GM18505 (cell line): ENCODE results near the gene ABT1.

ENCODE experiments used
- ATAC-seq: cut with Tn5 transposase; IDR thresholded peaks from one replicate; pipeline ENCODE4 v1.9.1; 2021; ENCODE audit not compliant: unreplicated experiment
- POLR2A ChIP-seq: IDR thresholded peaks from 4 replicates; pipeline ENCODE4 v1.6.1; 2011; ENCODE audit warnings: borderline replicate concordance; ENCODE audit not compliant: insufficient read depth, insufficient read length; ENCODE audit errors: extremely low read depth

The ABT1 gene

DNA sequence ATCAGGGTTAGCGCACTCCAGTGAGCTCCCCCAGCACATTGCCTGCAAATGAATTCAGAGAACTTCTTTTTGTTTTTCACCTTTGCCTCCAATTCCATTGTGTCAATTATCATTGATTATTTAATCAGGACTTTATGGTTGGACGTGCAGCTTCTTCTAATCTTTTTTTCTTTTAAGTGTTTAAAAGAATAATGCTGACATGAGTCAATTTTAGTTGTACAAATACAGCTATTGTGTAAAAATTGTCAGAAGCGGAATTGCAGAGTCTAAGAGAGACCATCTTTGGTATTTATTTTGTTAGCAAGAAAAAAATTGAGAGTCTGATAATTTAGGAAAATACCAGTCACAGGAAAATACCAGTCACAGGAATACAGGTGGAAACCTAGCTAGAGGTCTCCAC is 5.5 kb downstream of the ABT1 start:
- ATAC-seq: no peak
- no peak for TF ChIP-seq POLR2A

DNA sequence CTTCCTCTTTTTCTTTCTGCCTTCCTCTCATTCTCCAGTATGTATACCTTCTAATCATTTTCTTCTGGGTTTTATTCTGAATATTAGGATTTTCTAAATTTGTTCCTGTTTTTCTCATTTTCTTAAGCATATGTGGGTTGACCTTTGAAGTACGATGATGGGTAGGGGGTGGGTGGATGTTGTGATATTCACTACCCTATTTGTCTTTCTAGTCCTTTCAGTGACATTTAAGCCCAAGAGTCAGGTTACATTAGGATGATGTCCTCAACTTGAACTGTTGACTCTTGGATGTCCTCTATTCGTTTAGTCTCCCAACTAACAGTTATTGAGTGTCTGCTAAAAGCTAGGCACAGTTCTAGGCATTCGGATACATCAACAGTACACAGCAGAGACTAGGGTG is 7.3 kb downstream of the ABT1 start:
- ATAC-seq: no peak

DNA sequence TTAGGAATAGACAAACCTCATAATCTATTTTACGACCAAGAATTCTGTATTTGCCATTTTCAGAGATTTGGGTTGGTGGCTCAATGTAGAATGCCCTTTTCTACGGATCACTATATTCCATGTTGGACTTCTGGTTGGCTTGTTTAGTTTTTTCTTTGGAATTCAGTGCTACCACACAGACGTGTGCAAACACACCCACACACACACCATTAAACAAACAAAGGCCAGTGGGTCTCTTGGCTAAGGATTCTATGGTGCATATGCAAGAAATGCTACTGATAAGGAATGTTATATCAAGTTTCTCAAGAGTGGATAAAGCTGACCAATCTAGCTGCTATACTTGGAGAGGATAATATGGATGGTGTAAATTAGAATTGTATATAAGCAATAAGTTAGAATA is 8.0 kb downstream of the ABT1 start:
- ATAC-seq: no peak
- TF ChIP-seq POLR2A: no peak

More for the DNA sequence above, 7.3 kb downstream of the ABT1 start:
- TF ChIP-seq POLR2A: no peak

DNA sequence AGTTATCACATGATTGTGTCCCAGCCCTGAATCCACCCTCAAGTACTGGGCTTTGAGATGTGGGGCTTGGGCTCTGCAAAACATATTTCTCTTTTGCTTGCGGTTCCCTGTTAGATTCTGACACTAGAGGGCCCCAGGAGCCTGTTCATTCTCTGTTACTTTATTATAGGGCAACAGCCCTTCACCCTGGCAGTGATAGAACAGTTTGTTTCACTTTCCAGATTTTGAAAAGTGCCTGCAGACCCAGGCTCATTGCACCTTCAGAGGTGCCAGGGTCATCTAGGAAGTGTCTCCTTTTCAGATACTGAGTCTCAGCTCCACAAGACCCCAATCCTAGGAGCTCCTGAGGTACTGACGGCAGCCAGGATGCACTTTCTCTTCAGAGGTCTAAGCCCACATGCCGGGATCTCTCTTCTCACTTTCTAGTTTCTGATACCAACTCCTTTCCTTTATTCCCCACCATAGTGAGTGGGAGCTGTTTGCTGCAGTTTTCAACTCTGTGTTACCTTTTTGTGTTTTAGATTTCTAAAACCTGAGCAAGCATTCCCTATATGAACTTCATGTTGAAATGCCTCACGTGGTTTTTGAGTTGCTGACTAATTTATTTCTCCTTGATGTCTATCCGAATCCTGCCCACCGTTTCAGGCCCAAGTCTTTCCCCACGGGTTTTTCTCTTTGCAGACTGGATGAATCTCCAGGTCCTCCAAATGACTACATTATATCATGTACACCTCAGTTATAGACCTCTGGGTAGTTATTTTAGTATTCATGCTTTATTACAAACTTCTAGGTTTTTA is 10.9 kb downstream of the ABT1 start:
- peak; percentile 48 for ATAC-seq
- TF ChIP-seq POLR2A: no peak

DNA sequence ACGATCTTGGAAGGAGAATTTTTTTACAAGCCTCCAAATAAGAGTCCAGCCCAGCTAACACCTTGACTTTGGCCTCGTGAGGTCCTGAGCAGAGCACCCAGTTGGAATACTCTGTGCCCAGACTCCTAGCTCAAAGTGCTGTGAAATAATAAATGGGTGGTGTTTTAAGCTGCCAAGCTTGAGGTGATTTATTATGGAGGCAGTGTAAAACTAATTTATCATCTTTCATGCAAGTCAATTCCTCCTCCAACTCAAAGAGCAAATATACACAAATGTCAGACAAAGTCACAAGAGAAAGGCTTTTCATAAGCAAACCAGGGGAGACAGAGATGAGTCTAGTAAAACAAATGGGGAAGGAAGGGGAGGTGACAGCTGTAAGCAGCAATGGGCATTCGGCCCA is 12.7 kb downstream of the ABT1 start:
- ATAC-seq: no peak
- no peak for TF ChIP-seq POLR2A

DNA sequence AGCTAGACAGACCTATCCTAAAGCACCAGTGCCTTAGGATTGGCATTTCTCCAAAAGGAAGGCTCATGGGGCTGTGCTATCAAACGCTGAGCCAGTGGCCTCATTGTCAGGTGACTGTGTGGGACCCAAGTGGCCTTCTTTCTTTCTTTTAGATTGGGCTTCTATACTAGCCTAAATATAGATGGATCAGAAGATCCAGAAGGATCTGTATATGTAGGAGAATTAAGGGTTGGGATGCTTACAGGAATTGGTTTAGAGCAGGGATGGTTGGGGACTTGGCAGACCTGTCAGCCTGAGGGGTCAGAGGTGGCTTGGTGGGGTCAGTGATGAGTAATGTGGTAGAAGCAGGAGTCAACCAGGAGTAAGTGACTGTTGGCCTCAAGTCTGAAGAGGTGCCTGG is 14.8 kb downstream of the ABT1 start:
- ATAC-seq: no peak
- TF ChIP-seq POLR2A: no peak

DNA sequence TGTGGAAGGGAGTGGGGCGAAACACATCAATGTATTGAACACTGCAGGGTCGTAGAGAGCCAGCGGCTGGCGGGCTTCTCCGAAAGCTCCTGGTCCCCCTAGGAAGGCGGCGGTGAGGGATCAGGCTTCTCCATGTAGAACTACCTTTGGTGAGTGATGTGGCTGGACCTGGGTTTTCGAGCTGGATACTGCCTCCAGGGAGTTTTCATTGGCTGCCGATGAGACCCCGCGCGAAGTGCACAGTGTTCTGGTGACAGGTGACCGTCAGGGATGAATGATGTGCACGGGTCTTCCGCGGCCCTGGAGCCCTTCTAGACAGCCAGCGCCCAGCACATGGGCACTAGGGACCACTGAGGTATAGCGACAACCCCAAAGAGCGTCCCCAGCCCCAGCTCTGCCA is 16.4 kb downstream of the ABT1 start:
- ATAC-seq: no peak
- TF ChIP-seq POLR2A: no peak

DNA sequence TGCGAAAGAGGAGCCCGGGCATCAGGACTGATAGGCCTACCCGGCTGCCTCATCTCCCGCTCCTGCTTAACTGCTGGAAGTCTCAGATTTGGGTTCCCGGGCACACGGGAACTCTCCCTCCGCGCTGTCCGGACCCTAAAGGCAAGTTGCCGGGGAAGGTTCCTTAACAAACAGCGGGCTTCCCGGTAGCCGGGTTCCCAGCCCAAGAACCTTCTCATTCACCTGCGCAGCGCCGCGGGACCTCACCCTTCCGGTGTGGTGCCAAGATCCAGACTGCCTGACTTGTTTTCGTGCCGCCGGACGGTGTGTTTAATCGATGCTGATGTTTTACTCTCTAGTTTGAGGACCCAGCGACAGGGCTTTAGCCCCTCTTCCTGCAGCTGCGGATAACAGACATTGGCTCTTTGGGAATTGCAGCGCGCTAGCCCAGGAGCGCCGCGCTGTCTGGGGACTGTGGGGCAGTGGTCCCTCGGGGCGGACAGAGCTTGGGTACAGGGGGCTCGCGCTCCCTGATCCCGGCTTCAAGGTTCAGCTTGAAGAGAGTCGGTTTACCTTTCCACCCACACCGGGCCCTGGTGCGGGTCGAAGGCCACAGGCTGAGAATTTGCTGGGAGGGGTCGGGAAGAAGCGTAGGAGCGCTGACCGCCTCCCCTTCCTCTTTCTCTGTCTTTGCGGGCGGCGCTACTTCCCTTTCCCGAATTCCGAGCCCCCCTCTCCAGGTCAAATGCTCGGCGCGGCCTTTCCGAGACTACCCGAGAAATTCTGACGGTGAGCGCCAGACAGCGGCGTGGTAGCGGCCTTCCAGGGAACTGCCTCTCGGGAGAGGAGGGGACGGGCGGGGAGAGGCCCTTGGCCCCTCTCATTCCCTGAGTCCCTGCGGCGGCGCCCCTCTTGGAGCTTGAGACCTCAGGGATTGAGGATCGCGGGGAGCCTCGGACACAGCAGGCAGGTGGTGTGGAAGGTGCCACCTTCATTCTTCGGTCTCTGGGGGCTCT is 17.2 kb downstream of the ABT1 start:
- ATAC-seq: no peak
- TF ChIP-seq POLR2A: no peak

DNA sequence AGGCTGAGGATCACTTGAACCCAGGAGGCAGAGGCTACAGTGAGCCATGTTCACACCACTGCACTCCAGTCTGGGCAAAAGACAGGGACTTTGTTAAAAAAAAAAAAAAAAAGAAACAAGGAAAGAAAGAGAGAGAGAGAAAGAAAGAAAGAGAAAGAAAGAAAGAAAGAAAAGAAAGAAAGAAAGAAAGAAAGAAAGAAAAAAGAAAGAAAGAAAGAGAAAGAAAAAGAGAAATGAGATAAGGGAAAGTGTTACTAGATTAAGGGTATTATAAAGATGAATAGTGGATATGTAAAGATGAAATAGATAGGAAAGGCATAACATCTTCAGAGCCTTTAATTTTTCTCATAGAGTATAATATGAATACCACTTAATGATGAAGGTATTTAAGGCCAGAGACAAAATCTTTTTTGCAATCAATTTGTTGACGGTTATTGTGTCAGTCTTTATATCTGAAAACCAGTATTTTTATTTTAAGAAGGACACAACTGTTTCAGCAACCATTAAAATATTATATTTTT is 26.6 kb downstream of the ABT1 start:
- no peak for ATAC-seq
- TF ChIP-seq POLR2A: no peak

DNA sequence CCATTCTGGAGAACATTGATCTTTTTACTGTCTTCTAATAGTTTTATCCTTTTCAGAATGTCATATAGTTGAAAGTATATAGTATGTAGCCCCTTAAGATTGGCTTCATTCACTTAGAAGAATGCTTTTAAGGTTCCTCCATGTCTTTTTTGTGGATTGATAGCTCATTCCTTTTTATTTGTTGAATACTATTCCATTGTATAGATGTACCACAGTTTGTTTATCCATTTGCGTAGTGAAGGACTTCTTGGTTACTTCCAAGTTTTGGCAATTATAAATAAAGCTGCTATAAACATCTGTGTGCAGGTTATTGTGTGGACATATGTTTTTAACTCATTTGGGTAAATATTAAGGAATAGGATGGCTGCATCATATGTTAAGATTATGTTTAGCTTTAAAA is 27.8 kb downstream of the ABT1 start:
- no peak for TF ChIP-seq POLR2A
- no peak for ATAC-seq

DNA sequence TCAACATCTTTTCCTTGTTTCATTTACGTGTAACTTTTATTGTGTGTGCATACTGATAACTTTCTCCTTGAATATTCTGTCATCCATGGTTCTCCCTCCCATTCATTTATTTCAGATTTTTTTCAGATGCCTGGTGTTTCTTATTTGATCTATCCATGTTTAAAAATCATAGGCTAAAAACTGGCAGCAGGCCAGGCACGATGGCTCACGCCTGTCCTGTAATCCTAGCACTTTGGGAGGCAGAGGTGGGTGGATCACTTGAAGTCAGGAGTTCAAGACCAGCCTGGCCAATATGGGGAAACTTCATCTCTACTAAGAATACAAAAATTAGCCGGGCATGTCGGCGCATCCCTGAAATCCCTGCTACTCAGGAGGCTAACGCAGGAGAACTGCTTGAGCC is 31.1 kb downstream of the ABT1 start:
- no peak for ATAC-seq
- no peak for TF ChIP-seq POLR2A

DNA sequence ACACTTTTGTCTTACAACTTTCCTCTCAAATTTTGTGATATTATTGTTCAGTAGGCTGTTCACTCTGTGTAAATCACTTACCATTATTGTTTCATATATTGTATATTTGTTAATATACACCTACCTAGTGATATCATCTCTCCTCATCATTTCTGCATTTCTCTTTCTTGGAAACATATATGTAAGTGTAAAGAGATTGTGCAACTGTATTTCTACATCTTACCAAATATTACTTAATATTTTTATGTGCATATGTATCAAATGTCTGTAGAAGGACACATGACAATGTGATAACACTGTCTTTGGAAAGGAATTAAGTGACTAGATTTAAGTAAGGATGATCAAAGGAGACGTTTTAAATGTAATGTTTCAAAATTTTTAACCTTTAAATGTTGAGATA is 32.6 kb downstream of the ABT1 start:
- no peak for ATAC-seq
- no peak for TF ChIP-seq POLR2A

DNA sequence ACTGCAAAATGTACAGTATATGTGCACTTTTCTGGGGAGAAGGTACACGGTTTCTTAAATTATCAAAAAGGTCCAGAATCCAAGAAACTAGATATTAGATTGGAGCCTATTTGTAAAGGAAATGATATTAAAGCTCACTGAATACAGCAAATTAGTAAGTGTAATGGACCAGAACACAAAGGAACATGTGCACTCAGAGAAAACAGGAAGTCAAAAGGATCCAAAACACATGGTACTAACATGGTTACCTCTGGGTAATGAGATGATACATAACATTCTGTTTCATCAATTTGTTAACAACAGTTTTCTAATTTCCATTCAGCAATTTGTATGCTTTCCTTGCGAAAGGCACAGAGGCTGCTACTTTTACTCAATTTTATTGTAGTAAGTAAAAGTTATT is 44.1 kb downstream of the ABT1 start:
- TF ChIP-seq POLR2A: no peak
- no peak for ATAC-seq
